HEK293 (cell line): ENCODE results near the gene HNRNPUL2.
A peak's percentile ranks its signal among the peaks of the same experiment; 100 is the strongest.

Experiments used
- BCL6B ChIP-seq: fragments of 450-650 bp; formaldehyde crosslinking; IDR thresholded peaks from 2 replicates; pipeline ENCODE4 v1.5.1; 2017; ENCODE audit warnings: missing biosample characterization, missing genetic modification characterization
- EGR2 ChIP-seq: fragments of 450-650 bp; formaldehyde crosslinking; IDR thresholded peaks from 2 replicates; pipeline ENCODE4 v1.5.1; 2016; ENCODE audit warnings: low read depth, missing biosample characterization, missing genetic modification characterization
- ELK4 ChIP-seq: IDR thresholded peaks from 2 replicates; pipeline ENCODE4 v1.6.1; 2011; ENCODE audit warnings: mild to moderate bottlenecking, low read depth, low read length, borderline replicate concordance
- IKZF3 ChIP-seq: fragments of 450-650 bp; IDR thresholded peaks from 2 replicates; pipeline ENCODE4 v1.5.0; 2018; ENCODE audit warnings: missing biosample characterization, mild to moderate bottlenecking, missing genetic modification characterization, moderate library complexity
- KLF10 ChIP-seq: fragments of 450-650 bp; IDR thresholded peaks from 2 replicates; pipeline ENCODE4 v1.5.1; 2018; ENCODE audit warnings: missing biosample characterization, mild to moderate bottlenecking, missing genetic modification characterization
- REPIN1 ChIP-seq: fragments of 450-650 bp; formaldehyde crosslinking; IDR thresholded peaks from 2 replicates; pipeline ENCODE4 v1.5.1; 2017; ENCODE audit warnings: missing biosample characterization, missing genetic modification characterization, low read depth
- ZFP69B ChIP-seq: fragments of 450-650 bp; formaldehyde crosslinking; IDR thresholded peaks from 2 replicates; pipeline ENCODE4 v1.5.1; 2016; ENCODE audit warnings: missing biosample characterization, missing genetic modification characterization
- ZNF10 ChIP-seq: fragments of 450-650 bp; formaldehyde crosslinking; IDR thresholded peaks from 2 replicates; pipeline ENCODE4 v1.5.1; 2017; ENCODE audit warnings: missing biosample characterization, missing genetic modification characterization
- ZNF114 ChIP-seq: fragments of 450-650 bp; formaldehyde crosslinking; IDR thresholded peaks from 2 replicates; pipeline ENCODE4 v1.5.0; 2017; ENCODE audit warnings: missing biosample characterization, missing genetic modification characterization
- ZNF133 ChIP-seq: fragments of 450-650 bp; formaldehyde crosslinking; IDR thresholded peaks from 2 replicates; pipeline ENCODE4 v1.5.1; 2016; ENCODE audit warnings: missing biosample characterization, missing genetic modification characterization
- ZNF280C ChIP-seq: fragments of 450-650 bp; formaldehyde crosslinking; IDR thresholded peaks from 2 replicates; pipeline ENCODE4 v1.5.1; 2016; ENCODE audit warnings: missing biosample characterization, missing genetic modification characterization
- ZNF341 ChIP-seq: fragments of 450-650 bp; formaldehyde crosslinking; IDR thresholded peaks from 2 replicates; pipeline ENCODE4; 2016; ENCODE audit warnings: low read depth, missing biosample characterization, missing genetic modification characterization
- ZNF391 ChIP-seq: fragments of 450-650 bp; formaldehyde crosslinking; IDR thresholded peaks from 2 replicates; pipeline ENCODE4 v1.5.1; 2016; ENCODE audit warnings: low read depth, missing biosample characterization, missing genetic modification characterization, borderline replicate concordance
- ZNF449 ChIP-seq: fragments of 450-650 bp; formaldehyde crosslinking; IDR thresholded peaks from 2 replicates; pipeline ENCODE4 v1.5.1; 2017; ENCODE audit warnings: missing biosample characterization, mild to moderate bottlenecking, missing genetic modification characterization, moderate library complexity
- ZNF518A ChIP-seq: fragments of 450-650 bp; formaldehyde crosslinking; conservative IDR thresholded peaks from 2 replicates; pipeline ENCODE4 v1.5.1; 2016; ENCODE audit warnings: low read depth, missing biosample characterization, missing genetic modification characterization
- ZNF548 ChIP-seq: fragments of 450-650 bp; formaldehyde crosslinking; IDR thresholded peaks from 2 replicates; pipeline ENCODE4 v1.5.1; 2016; ENCODE audit warnings: missing biosample characterization, missing genetic modification characterization
- ZNF549 ChIP-seq: fragments of 450-650 bp; IDR thresholded peaks from 2 replicates; pipeline ENCODE4 v1.5.1; 2018; ENCODE audit warnings: missing biosample characterization, missing genetic modification characterization, mild to moderate bottlenecking, inconsistent platforms, moderate library complexity
- ZNF600 ChIP-seq: fragments of 450-650 bp; formaldehyde crosslinking; IDR thresholded peaks from 2 replicates; pipeline ENCODE4 v1.5.1; 2016; ENCODE audit warnings: missing biosample characterization, missing genetic modification characterization
- ZNF626 ChIP-seq: fragments of 450-650 bp; sonication (Bioruptor Pico); formaldehyde crosslinking; IDR thresholded peaks from 2 replicates; pipeline ENCODE4 v1.5.1; 2018; ENCODE audit warnings: missing biosample characterization, missing genetic modification characterization, inconsistent platforms
- ZNF76 ChIP-seq: fragments of 450-650 bp; formaldehyde crosslinking; IDR thresholded peaks from 2 replicates; pipeline ENCODE4; 2016; ENCODE audit warnings: low read depth, missing biosample characterization, missing genetic modification characterization, borderline replicate concordance
- ZSCAN30 ChIP-seq: fragments of 450-650 bp; IDR thresholded peaks from 2 replicates; pipeline ENCODE4 v1.5.1; 2018; ENCODE audit warnings: missing biosample characterization, mild to moderate bottlenecking, missing genetic modification characterization, moderate library complexity

The HNRNPUL2 gene

GRCh38 chr11:62728171-62728988, 1.1 kb upstream of the HNRNPUL2 start, which contains the start of gene TTC9C (continued):
- TF ChIP-seq ZNF391 (tag by site-specific recombination) (0 out of 2 replicates have a peak, but pooled peaks have one; percentile 15), IKZF3 (tag by site-specific recombination) (peak; percentile 71), ZNF280C (no peak), ZNF518A (tag by site-specific recombination) (peak; percentile 74), ZNF548 (tag by site-specific recombination) (no peak), ZNF114 (tag by site-specific recombination) (no peak), ZNF76 (tag by site-specific recombination) (no peak), KLF10 (peak; percentile 43), ZNF549 (tag by site-specific recombination) (no peak), ZNF626 (no peak), ELK4 (no peak), BCL6B (tag by site-specific recombination) (no peak), REPIN1 (tag by site-specific recombination) (no peak), ZFP69B (tag by site-specific recombination) (no peak), ZNF600 (tag by site-specific recombination) (0 out of 2 replicates have a peak, but pooled peaks have one; percentile 34), ZSCAN30 (tag by site-specific recombination) (0 out of 2 replicates have a peak, but pooled peaks have one; percentile 47), ZNF341 (tag by site-specific recombination) (peak; percentile 59), ZNF10 (tag by site-specific recombination) (no peak), ZNF449 (tag by site-specific recombination) (peak; percentile 58; the same call in 1 of the 2 replicates), EGR2 (peak; percentile 27; the same call in 1 of the 2 replicates), ZNF133 (tag by site-specific recombination) (no peak)
